Body of pancreas (tissue), 4 donors: ENCODE data around the gene LDB1.

Experiments
- CTCF ChIP-seq, 7 experiments: fragments of 450-650 bp in 4 of 7; fragments of 200-600 bp in 3 of 7; sonication (generic) in 3 of 7; IDR thresholded peaks; one replicate each; pipeline ENCODE4 v1.5.1; 2016 to 2019; ENCODE audit warnings: antibody characterized with exemption in 7 of 7
- POLR2A ChIP-seq, 3 donors: fragments of 450-650 bp; IDR thresholded peaks; one replicate each; pipeline ENCODE4 v1.6.1; 2016; ENCODE audit warnings: antibody characterized with exemption in 3 of 3, mild to moderate bottlenecking in 2 of 3

- no peak for TF ChIP-seq CTCF (IDR thresholded peaks at IDR 0.05)
- TF ChIP-seq POLR2A (IDR thresholded peaks at IDR 0.05): no peak
Measured at GRCh38 chr10:102153093-102153620, 33.0 kb upstream of the LDB1 start.
